ENCODE measurements around the gene AAK1. TPM values are rescaled to one million over a fixed set of nuclear protein-coding genes. Genes with fewer than 3 reads are reported as not detected.
A peak's percentile ranks its signal among the peaks of the same experiment; 100 is the strongest.
"Not testable (repeated sequence)": the region's sequence is repeated elsewhere in the genome, so short reads cannot be mapped to it uniquely, and the experiment has no call there.

Gene AAK1
- total and polyA plus RNA-seq, 4 donors, result 6.9 to 95.6 (median 51.0) TPM

GRCh38 chr2:69575371-69575770 is 68.2 kb downstream of the AAK1 start:
- H3K27ac ChIP-seq (ENCODE audit: low read depth in 1 of 2, low read length in 2 of 2); intact Hi-C loops (cut with DNase I); DNase-seq; H3K27me3 ChIP-seq (ENCODE audit: control insufficient read depth in 1 of 2, insufficient read depth in 2 of 2, low read length in 1 of 2); H3K36me3 ChIP-seq (ENCODE audit: control insufficient read depth in 1 of 2, insufficient read depth in 2 of 2, low read length in 1 of 2); H3K4me1 ChIP-seq (ENCODE audit: control insufficient read depth in 1 of 2, insufficient read depth in 2 of 2, low read length in 2 of 2); H3K4me3 ChIP-seq (ENCODE audit: low read length in 2 of 2); H3K9me3 ChIP-seq (ENCODE audit: control insufficient read depth, low read length); ATAC-seq (ENCODE audit: low FRiP score): not testable (repeated sequence)
- 92 to 93% methylated on average over 13 of the region's 13 CpGs for WGBS, 2 donors

GRCh38 chr2:69572641-69573040 is 70.9 kb downstream of the AAK1 start:
- ATAC-seq (ENCODE audit: low FRiP score), result peak; percentile 70
- H3K9me3 ChIP-seq (ENCODE audit: control insufficient read depth, low read length), result no peaks in the 10 kb centered on the region
- H3K4me1 ChIP-seq (ENCODE audit: control insufficient read depth in 1 of 2, insufficient read depth in 2 of 2, low read length in 2 of 2), result peaks cover 0 to 9% of the 10 kb centered on the region in 2 donors
- H3K4me3 ChIP-seq (ENCODE audit: low read length in 2 of 2), result no peak overlapping the region
- no peaks in the 10 kb centered on the region for H3K27me3 ChIP-seq (ENCODE audit: control insufficient read depth in 1 of 2, insufficient read depth in 2 of 2, low read length in 1 of 2)
- 6% methylated on average over 5 of the region's 5 CpGs for WGBS, 2 donors
- H3K27ac ChIP-seq (ENCODE audit: low read depth in 1 of 2, low read length in 2 of 2), result peak overlapping the region; percentile 38 to 56
- peak in 1 of 2 donors; percentile 63 for DNase-seq
- intact Hi-C loops (cut with DNase I), result no loop called here
- H3K36me3 ChIP-seq (ENCODE audit: control insufficient read depth in 1 of 2, insufficient read depth in 2 of 2, low read length in 1 of 2), result no peaks in the 10 kb centered on the region

DNA sequence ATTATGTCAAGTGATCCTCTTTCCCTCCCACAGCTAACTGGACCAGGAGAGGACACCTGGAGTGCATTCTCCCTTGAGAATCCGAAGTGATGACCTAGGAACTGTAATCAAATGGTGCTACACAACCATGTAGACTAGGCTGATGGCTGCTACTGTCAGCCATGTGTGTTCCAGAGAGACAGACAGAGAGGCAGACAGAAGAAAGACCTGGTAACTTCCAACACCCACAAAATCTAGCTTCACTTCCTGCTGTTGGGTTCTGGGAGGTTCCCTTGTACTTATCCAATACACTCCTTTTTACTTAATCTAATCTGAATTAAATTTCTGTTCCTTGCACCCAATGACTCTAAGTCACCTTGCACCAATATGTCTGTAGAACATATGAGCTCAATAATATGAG is 72.3 kb downstream of the AAK1 start:
- Histone ChIP-seq H3K27ac (ENCODE audit: low read depth in 1 of 2, low read length in 2 of 2) (no peak overlapping the region), H3K27me3 (ENCODE audit: control insufficient read depth in 1 of 2, insufficient read depth in 2 of 2, low read length in 1 of 2) (no peaks in the 10 kb centered on the region), H3K9me3 (ENCODE audit: control insufficient read depth, low read length) (no peaks in the 10 kb centered on the region), H3K4me1 (ENCODE audit: control insufficient read depth in 1 of 2, insufficient read depth in 2 of 2, low read length in 2 of 2) (peaks cover 0 to 9% of the 10 kb centered on the region in 2 donors), H3K36me3 (ENCODE audit: control insufficient read depth in 1 of 2, insufficient read depth in 2 of 2, low read length in 1 of 2) (no peaks in the 10 kb centered on the region), H3K4me3 (ENCODE audit: low read length in 2 of 2) (no peak overlapping the region)
- no peak for DNase-seq
- WGBS, 2 donors, result 93 to 98% methylated on average over 1 of the region's 1 CpG
- no peak for ATAC-seq (ENCODE audit: low FRiP score)
- intact Hi-C loops (cut with DNase I), result no loop called here

DNA sequence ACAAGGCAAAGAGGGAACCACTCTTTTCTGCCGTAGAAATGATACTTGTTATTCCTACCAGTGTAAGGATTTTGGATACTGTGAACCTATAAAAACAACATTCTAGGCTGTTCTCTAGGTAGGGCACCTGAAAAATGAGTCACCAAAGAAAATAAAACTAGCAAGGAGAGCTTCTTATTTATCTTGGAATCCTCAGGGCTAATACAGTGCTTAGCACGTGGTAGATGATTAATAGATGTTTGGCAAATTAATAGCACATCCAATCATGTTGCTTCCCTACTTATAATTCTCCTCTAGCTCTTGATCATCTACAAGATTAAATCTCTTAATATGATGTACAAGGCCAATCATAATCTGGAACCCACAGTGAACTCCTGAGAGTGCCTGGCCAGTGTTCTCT is 73.1 kb downstream of the AAK1 start:
- WGBS, 2 donors, result 10 to 11% methylated on average over 2 of the region's 2 CpGs
- DNase-seq, result no peak
- H3K27me3 ChIP-seq (ENCODE audit: control insufficient read depth in 1 of 2, insufficient read depth in 2 of 2, low read length in 1 of 2), result no peaks in the 10 kb centered on the region
- H3K9me3 ChIP-seq (ENCODE audit: control insufficient read depth, low read length), result no peaks in the 10 kb centered on the region
- no peak overlapping the region for H3K27ac ChIP-seq (ENCODE audit: low read depth in 1 of 2, low read length in 2 of 2)
- H3K36me3 ChIP-seq (ENCODE audit: control insufficient read depth in 1 of 2, insufficient read depth in 2 of 2, low read length in 1 of 2), result no peaks in the 10 kb centered on the region
- ATAC-seq (ENCODE audit: low FRiP score), result no peak
- intact Hi-C loops (cut with DNase I), result no loop called here
- H3K4me3 ChIP-seq (ENCODE audit: low read length in 2 of 2), result no peak overlapping the region
- peaks cover 0 to 9% of the 10 kb centered on the region in 2 donors for H3K4me1 ChIP-seq (ENCODE audit: control insufficient read depth in 1 of 2, insufficient read depth in 2 of 2, low read length in 2 of 2)

GRCh38 chr2:69567909-69568300 is 75.6 kb downstream of the AAK1 start:
- DNase-seq, result no peak
- H3K4me1 ChIP-seq (ENCODE audit: control insufficient read depth in 1 of 2, insufficient read depth in 2 of 2, low read length in 2 of 2), result peaks cover 0 to 9% of the 10 kb centered on the region in 2 donors
- 87 to 90% methylated on average over 6 of the region's 6 CpGs for WGBS, 2 donors
- ATAC-seq (ENCODE audit: low FRiP score), result no peak
- H3K27me3 ChIP-seq (ENCODE audit: control insufficient read depth in 1 of 2, insufficient read depth in 2 of 2, low read length in 1 of 2), result no peaks in the 10 kb centered on the region
- no peak overlapping the region for H3K27ac ChIP-seq (ENCODE audit: low read depth in 1 of 2, low read length in 2 of 2)
- intact Hi-C loops (cut with DNase I), result loop anchor here (5.0 to 10.0 kb wide), 3 partner anchors 74 to 237 kb away; partner anchors contain the start of gene AAK1 (in 2 of the 2)
- no peak overlapping the region for H3K4me3 ChIP-seq (ENCODE audit: low read length in 2 of 2)
- H3K9me3 ChIP-seq (ENCODE audit: control insufficient read depth, low read length), result no peaks in the 10 kb centered on the region
- no peaks in the 10 kb centered on the region for H3K36me3 ChIP-seq (ENCODE audit: control insufficient read depth in 1 of 2, insufficient read depth in 2 of 2, low read length in 1 of 2)

GRCh38 chr2:69567157-69567908 is 76.2 kb downstream of the AAK1 start:
- 72 to 77% methylated on average over 3 of the region's 3 CpGs for WGBS, 2 donors

GRCh38 chr2:69566669-69567068 is 76.9 kb downstream of the AAK1 start:
- H3K27me3 ChIP-seq (ENCODE audit: control insufficient read depth in 1 of 2, insufficient read depth in 2 of 2, low read length in 1 of 2), result no peaks in the 10 kb centered on the region
- H3K27ac ChIP-seq (ENCODE audit: low read depth in 1 of 2, low read length in 2 of 2), result no peak overlapping the region
- peaks cover 0 to 9% of the 10 kb centered on the region in 2 donors for H3K4me1 ChIP-seq (ENCODE audit: control insufficient read depth in 1 of 2, insufficient read depth in 2 of 2, low read length in 2 of 2)
- WGBS, 2 donors, result 90 to 96% methylated on average over 4 of the region's 4 CpGs
- intact Hi-C loops (cut with DNase I), result loop anchor here (5.0 to 10.0 kb wide), 3 partner anchors 76 to 238 kb away; partner anchors contain the start of gene AAK1 (in 2 of the 2)
- DNase-seq (no peak), ATAC-seq (ENCODE audit: low FRiP score) (no peak)
- no peak overlapping the region for H3K4me3 ChIP-seq (ENCODE audit: low read length in 2 of 2)
- no peaks in the 10 kb centered on the region for H3K9me3 ChIP-seq (ENCODE audit: control insufficient read depth, low read length)
- H3K36me3 ChIP-seq (ENCODE audit: control insufficient read depth in 1 of 2, insufficient read depth in 2 of 2, low read length in 1 of 2), result no peaks in the 10 kb centered on the region

More at GRCh38 chr2:69567157-69567908, 76.2 kb downstream of the AAK1 start:
- H3K27ac ChIP-seq (ENCODE audit: low read depth in 1 of 2, low read length in 2 of 2), result no peak overlapping the region
- H3K36me3 ChIP-seq (ENCODE audit: control insufficient read depth in 1 of 2, insufficient read depth in 2 of 2, low read length in 1 of 2), result no peaks in the 10 kb centered on the region
- H3K4me3 ChIP-seq (ENCODE audit: low read length in 2 of 2), result no peak overlapping the region
- H3K27me3 ChIP-seq (ENCODE audit: control insufficient read depth in 1 of 2, insufficient read depth in 2 of 2, low read length in 1 of 2), result no peaks in the 10 kb centered on the region
- intact Hi-C loops (cut with DNase I), result loop anchor here (5.0 to 10.0 kb wide), 3 partner anchors 75 to 237 kb away; partner anchors contain the start of gene AAK1 (in 2 of the 2)
- ATAC-seq (ENCODE audit: low FRiP score) (no peak), DNase-seq (no peak)
- no peaks in the 10 kb centered on the region for H3K9me3 ChIP-seq (ENCODE audit: control insufficient read depth, low read length)
- H3K4me1 ChIP-seq (ENCODE audit: control insufficient read depth in 1 of 2, insufficient read depth in 2 of 2, low read length in 2 of 2), result peaks cover 0 to 9% of the 10 kb centered on the region in 2 donors

DNA sequence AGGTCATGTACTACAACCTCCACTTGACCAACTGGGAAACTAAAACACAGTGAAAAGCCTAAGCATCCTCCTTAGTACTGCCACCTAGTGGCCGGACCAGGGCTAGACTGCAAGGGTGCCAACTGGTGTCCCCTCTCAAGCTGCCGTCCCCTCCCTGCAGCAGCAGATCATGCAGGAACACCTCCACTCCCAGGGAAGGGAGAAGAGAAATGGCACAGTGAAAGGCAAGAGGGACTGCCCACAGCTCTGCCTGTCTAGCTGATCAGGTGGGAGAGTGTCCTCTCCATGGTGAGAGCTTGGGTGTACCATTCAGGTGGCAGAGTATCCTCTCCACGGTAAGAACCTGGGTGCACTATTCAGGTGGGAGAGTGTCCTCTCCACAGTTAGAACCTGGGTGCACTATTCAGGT is 78.1 kb downstream of the AAK1 start:
- intact Hi-C loops (cut with DNase I), result loop anchor here (5.0 to 10.0 kb wide), 3 partner anchors 77 to 239 kb away; partner anchors contain the start of gene AAK1 (in 2 of the 2)
- ATAC-seq (ENCODE audit: low FRiP score) (peak; percentile 81), DNase-seq (peak; percentile 65 to 83)
- WGBS, 2 donors, result 58 to 59% methylated on average over 3 of the region's 3 CpGs
- no peaks in the 10 kb centered on the region for H3K27me3 ChIP-seq (ENCODE audit: control insufficient read depth in 1 of 2, insufficient read depth in 2 of 2, low read length in 1 of 2)
- no peaks in the 10 kb centered on the region for H3K36me3 ChIP-seq (ENCODE audit: control insufficient read depth in 1 of 2, insufficient read depth in 2 of 2, low read length in 1 of 2)
- H3K4me1 ChIP-seq (ENCODE audit: control insufficient read depth in 1 of 2, insufficient read depth in 2 of 2, low read length in 2 of 2), result peaks cover 0 to 3% of the 10 kb centered on the region in 2 donors
- no peak overlapping the region for H3K4me3 ChIP-seq (ENCODE audit: low read length in 2 of 2)
- H3K27ac ChIP-seq (ENCODE audit: low read depth in 1 of 2, low read length in 2 of 2), result no peak overlapping the region
- H3K9me3 ChIP-seq (ENCODE audit: control insufficient read depth, low read length), result no peaks in the 10 kb centered on the region

DNA sequence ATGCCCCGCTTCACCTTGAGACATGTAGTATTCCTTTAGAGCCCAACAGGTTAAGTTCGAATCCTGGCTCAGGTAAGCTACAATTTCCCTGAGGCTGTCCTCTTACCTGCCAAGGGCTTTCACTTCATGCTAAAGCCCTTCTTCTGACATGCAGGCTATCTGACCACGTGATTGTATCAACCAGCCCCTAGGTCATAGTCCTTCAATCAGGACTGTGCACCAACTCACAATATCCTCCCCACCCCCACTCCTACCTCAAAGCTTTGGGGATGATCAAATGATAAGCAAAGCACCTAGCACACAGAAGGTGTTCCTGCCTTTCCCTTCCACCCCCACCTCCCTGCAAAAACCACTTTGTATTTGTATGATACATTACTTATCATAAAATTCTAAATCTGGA is 78.9 kb downstream of the AAK1 start:
- ATAC-seq (ENCODE audit: low FRiP score) (no peak), DNase-seq (no peak)
- Histone ChIP-seq H3K36me3 (ENCODE audit: control insufficient read depth in 1 of 2, insufficient read depth in 2 of 2, low read length in 1 of 2) (no peaks in the 10 kb centered on the region), H3K9me3 (ENCODE audit: control insufficient read depth, low read length) (no peaks in the 10 kb centered on the region), H3K27ac (ENCODE audit: low read depth in 1 of 2, low read length in 2 of 2) (no peak overlapping the region), H3K4me3 (ENCODE audit: low read length in 2 of 2) (no peak overlapping the region), H3K4me1 (ENCODE audit: control insufficient read depth in 1 of 2, insufficient read depth in 2 of 2, low read length in 2 of 2) (no peaks in the 10 kb centered on the region), H3K27me3 (ENCODE audit: control insufficient read depth in 1 of 2, insufficient read depth in 2 of 2, low read length in 1 of 2) (no peaks in the 10 kb centered on the region)
- WGBS, 2 donors, result 91 to 94% methylated on average over 3 of the region's 3 CpGs
- intact Hi-C loops (cut with DNase I), result loop anchor here (5.0 to 10.0 kb wide), 4 partner anchors 78 to 240 kb away; partner anchors contain the start of gene AAK1 (in 2 of the 2)
